Astrocyte (in vitro differentiated cells and primary cell): ENCODE data around the gene CCSER1. TPM values are rescaled to one million over a fixed set of nuclear protein-coding genes. Genes with fewer than 3 reads are reported as not detected.
A peak's percentile ranks its signal among the peaks of the same experiment; 100 is the strongest.

Experiments used
- DNase-seq: peaks from one replicate; pipeline ENCODE4 v3.0.0-alpha.2; 2010; ENCODE audit warnings: low read depth
- FAIRE-seq: peaks from 2 replicates; lab custom pipeline; 2011; peaks lifted over from hg19 to GRCh38; lab: Jason Lieb, UNC
- H2AFZ ChIP-seq: 2 replicates; pipeline ENCODE4 v1.6.0; 2012; ENCODE audit warnings: low read depth, low read length, inconsistent platforms
- H3K27ac ChIP-seq: 2 replicates; pipeline ENCODE4 v1.5.1; 2011; ENCODE audit warnings: low read depth, low read length, inconsistent platforms
- H3K27me3 ChIP-seq: 2 replicates; pipeline ENCODE4 v1.6.0; 2011; ENCODE audit warnings: low read length, inconsistent platforms; ENCODE audit not compliant: insufficient read depth
- H3K36me3 ChIP-seq: 2 replicates; pipeline ENCODE4 v1.5.1; 2011; ENCODE audit warnings: low read length, inconsistent platforms; ENCODE audit not compliant: insufficient read depth
- H3K4me1 ChIP-seq: 2 replicates; pipeline ENCODE4 v1.5.1; 2011; ENCODE audit warnings: low read length, inconsistent platforms; ENCODE audit not compliant: insufficient read depth
- H3K4me2 ChIP-seq: 2 replicates; pipeline ENCODE4 v1.6.0; 2012; ENCODE audit warnings: low read length, inconsistent platforms
- H3K4me3 ChIP-seq: 2 replicates; pipeline ENCODE4 v1.5.1; 2011; ENCODE audit warnings: low read depth, mild to moderate bottlenecking, low read length, inconsistent platforms; ENCODE audit not compliant: insufficient read depth
- H3K79me2 ChIP-seq: 2 replicates; pipeline ENCODE4 v1.6.0; 2012; ENCODE audit warnings: mild to moderate bottlenecking, low read length, inconsistent platforms; ENCODE audit not compliant: insufficient read depth
- H3K9ac ChIP-seq: 2 replicates; pipeline ENCODE4 v1.6.0; 2012; ENCODE audit warnings: mild to moderate bottlenecking, low read length, inconsistent platforms
- H3K9me3 ChIP-seq: 2 replicates; pipeline ENCODE4 v1.5.1; 2012; ENCODE audit warnings: low read depth, mild to moderate bottlenecking, low read length, inconsistent platforms; ENCODE audit not compliant: insufficient read depth
- H4K20me1 ChIP-seq: 2 replicates; pipeline ENCODE4 v1.6.0; 2012; ENCODE audit warnings: low read length, inconsistent platforms; ENCODE audit not compliant: insufficient read depth
- H3K27ac Mint-ChIP-seq: one replicate; pipeline ENCODE4 v1.8.0; 2021; ENCODE audit warnings: mild to moderate bottlenecking, mixed read lengths; ENCODE audit not compliant: unreplicated experiment
- H3K27me3 Mint-ChIP-seq: one replicate; pipeline ENCODE4 v1.8.0; 2021; ENCODE audit warnings: low read depth, mixed read lengths; ENCODE audit not compliant: unreplicated experiment
- H3K36me3 Mint-ChIP-seq: one replicate; pipeline ENCODE4 v1.8.0; 2021; ENCODE audit warnings: low read depth, mixed read lengths; ENCODE audit not compliant: unreplicated experiment
- H3K4me1 Mint-ChIP-seq: one replicate; pipeline ENCODE4 v1.8.0; 2021; ENCODE audit warnings: low read depth, mixed read lengths; ENCODE audit not compliant: unreplicated experiment
- H3K4me3 Mint-ChIP-seq: one replicate; pipeline ENCODE4 v1.8.0; 2021; ENCODE audit warnings: mild to moderate bottlenecking, moderate library complexity, mixed read lengths; ENCODE audit not compliant: unreplicated experiment
- H3K9me3 Mint-ChIP-seq: one replicate; pipeline ENCODE4 v1.8.0; 2021; ENCODE audit warnings: mild to moderate bottlenecking, mixed read lengths; ENCODE audit not compliant: unreplicated experiment
- EZH2 ChIP-seq: IDR thresholded peaks from 2 replicates; pipeline ENCODE4 v1.6.1; 2012; ENCODE audit warnings: mild to moderate bottlenecking, low read length, inconsistent platforms; ENCODE audit not compliant: insufficient read depth
- total RNA-seq: library from RNA; stranded (reverse); gene quantifications from 2 replicates; pipeline ENCODE4 v1.2.1, GENCODE V29; 2021
- TF ChIP-seq, protein P1 (sequence below): IDR thresholded peaks from 2 replicates; pipeline ENCODE4 v1.5.1; 2011; ENCODE audit warnings: low read depth, mild to moderate bottlenecking, inconsistent platforms, low read length, moderate library complexity; ENCODE audit not compliant: insufficient read depth

Gene CCSER1
- total RNA-seq, 1 donor from 2014 or later = 2.2 TPM

DNA sequence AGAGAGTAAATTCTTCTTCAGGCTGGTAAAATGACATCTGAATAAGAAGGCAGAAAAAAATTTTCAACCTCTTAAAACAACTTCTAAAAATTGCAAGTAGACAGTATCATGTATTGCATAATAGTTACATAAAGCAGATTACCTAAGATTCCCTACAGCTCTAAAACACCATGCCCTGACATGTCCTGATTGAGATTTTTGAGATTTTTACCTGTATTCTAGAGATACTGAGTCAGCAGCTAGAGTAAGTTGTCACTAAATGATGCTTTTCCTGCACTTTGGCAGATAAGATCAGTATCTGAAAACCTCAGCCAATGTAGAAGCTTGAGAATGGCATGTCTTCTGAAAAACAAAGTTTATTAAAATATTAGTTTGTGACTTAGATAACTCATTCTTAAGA, 713.6 kb downstream of the CCSER1 start:
- FAIRE-seq = no peak

DNA sequence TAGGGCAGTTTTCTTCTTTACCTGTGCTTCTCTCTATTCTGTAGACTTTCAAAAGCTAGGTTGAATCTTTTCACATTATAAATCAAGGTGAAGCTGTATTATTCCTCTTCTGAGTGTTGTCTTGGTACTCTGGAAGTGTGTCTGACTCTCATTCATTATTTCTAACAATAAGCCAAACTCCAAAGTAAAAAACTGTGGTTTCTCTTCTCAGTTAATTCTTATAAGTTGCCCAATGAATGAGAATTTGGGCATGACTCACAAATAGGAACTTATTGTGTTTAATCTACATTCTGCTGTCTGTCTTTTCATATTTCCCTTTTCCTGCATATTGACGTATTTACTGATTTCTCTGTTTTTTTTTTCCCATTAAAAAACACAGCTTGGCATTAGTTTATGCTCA, 714.5 kb downstream of the CCSER1 start:
- Histone ChIP-seq H3K27ac (no peak overlapping the region), H3K4me2 (no peak overlapping the region), H3K4me3 (no peak overlapping the region), H3K79me2 (no peaks in the 10 kb centered on the region), H3K9me3 (no peaks in the 10 kb centered on the region), H3K9ac (no peak overlapping the region), H3K36me3 (no peaks in the 10 kb centered on the region), H3K4me1 (no peaks in the 10 kb centered on the region), H4K20me1 (no peaks in the 10 kb centered on the region), H2AFZ (no peak overlapping the region), H3K27me3 (no peaks in the 10 kb centered on the region)
- H3K4me3 Mint-ChIP-seq = no peak overlapping the region
- peak; percentile 23 for DNase-seq
- H3K9me3 Mint-ChIP-seq = no peaks in the 10 kb centered on the region
- peaks cover 30% of the 10 kb centered on the region for H3K4me1 Mint-ChIP-seq
- no peak overlapping the region for H3K27ac Mint-ChIP-seq
- H3K27me3 Mint-ChIP-seq = no peaks in the 10 kb centered on the region
- no peaks in the 10 kb centered on the region for H3K36me3 Mint-ChIP-seq
- TF ChIP-seq, protein P1, sequence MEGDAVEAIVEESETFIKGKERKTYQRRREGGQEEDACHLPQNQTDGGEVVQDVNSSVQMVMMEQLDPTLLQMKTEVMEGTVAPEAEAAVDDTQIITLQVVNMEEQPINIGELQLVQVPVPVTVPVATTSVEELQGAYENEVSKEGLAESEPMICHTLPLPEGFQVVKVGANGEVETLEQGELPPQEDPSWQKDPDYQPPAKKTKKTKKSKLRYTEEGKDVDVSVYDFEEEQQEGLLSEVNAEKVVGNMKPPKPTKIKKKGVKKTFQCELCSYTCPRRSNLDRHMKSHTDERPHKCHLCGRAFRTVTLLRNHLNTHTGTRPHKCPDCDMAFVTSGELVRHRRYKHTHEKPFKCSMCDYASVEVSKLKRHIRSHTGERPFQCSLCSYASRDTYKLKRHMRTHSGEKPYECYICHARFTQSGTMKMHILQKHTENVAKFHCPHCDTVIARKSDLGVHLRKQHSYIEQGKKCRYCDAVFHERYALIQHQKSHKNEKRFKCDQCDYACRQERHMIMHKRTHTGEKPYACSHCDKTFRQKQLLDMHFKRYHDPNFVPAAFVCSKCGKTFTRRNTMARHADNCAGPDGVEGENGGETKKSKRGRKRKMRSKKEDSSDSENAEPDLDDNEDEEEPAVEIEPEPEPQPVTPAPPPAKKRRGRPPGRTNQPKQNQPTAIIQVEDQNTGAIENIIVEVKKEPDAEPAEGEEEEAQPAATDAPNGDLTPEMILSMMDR = no peak
- no peak for TF ChIP-seq EZH2
- FAIRE-seq = no peak

More for the DNA sequence above, 713.6 kb downstream of the CCSER1 start:
- Mint-ChIP-seq H3K4me3 (no peak overlapping the region), H3K36me3 (no peaks in the 10 kb centered on the region), H3K27ac (no peak overlapping the region), H3K9me3 (no peaks in the 10 kb centered on the region), H3K4me1 (peaks cover 29% of the 10 kb centered on the region), H3K27me3 (no peaks in the 10 kb centered on the region)
- H3K9me3 ChIP-seq = no peaks in the 10 kb centered on the region
- no peak overlapping the region for H3K27ac ChIP-seq
- DNase-seq = no peak
- H2AFZ ChIP-seq = no peak overlapping the region
- TF ChIP-seq, protein P1 = no peak
- no peak for TF ChIP-seq EZH2
- H4K20me1 ChIP-seq = no peaks in the 10 kb centered on the region
- H3K4me1 ChIP-seq = no peaks in the 10 kb centered on the region
- no peak overlapping the region for H3K9ac ChIP-seq
- H3K4me2 ChIP-seq = no peak overlapping the region
- no peaks in the 10 kb centered on the region for H3K79me2 ChIP-seq
- no peaks in the 10 kb centered on the region for H3K27me3 ChIP-seq
- no peaks in the 10 kb centered on the region for H3K36me3 ChIP-seq
- no peak overlapping the region for H3K4me3 ChIP-seq

DNA sequence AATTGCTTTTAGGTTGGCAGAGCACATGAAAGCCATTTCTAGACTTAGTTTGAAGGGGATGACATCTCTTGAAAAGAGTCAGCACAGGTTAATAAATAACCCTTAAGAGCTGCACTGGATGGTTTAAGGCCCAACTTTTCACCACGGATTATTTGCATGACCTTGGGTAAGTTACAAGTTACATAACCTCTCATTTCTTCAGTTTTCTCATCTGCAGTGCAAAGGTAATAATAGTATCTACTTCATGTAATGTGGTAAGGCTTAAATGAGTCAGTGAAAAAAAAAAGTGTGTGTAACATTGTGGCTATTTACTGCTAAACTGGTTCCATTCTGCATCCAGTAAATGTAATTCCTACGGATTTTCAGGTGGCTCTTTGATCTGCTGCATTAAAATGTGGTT, 715.8 kb downstream of the CCSER1 start:
- H2AFZ ChIP-seq = no peak overlapping the region
- H3K4me1 ChIP-seq = no peaks in the 10 kb centered on the region
- H3K9me3 Mint-ChIP-seq = no peaks in the 10 kb centered on the region
- no peak overlapping the region for H3K27ac ChIP-seq
- no peak overlapping the region for H3K9ac ChIP-seq
- peaks cover 30% of the 10 kb centered on the region for H3K4me1 Mint-ChIP-seq
- no peak overlapping the region for H3K4me3 ChIP-seq
- H3K9me3 ChIP-seq = no peaks in the 10 kb centered on the region
- no peaks in the 10 kb centered on the region for H3K27me3 Mint-ChIP-seq
- H3K36me3 Mint-ChIP-seq = no peaks in the 10 kb centered on the region
- no peaks in the 10 kb centered on the region for H4K20me1 ChIP-seq
- H3K27me3 ChIP-seq = no peaks in the 10 kb centered on the region
- H3K79me2 ChIP-seq = no peaks in the 10 kb centered on the region
- H3K4me3 Mint-ChIP-seq = no peak overlapping the region
- H3K27ac Mint-ChIP-seq = no peak overlapping the region
- TF ChIP-seq, protein P1 = no peak
- no peak for TF ChIP-seq EZH2
- H3K4me2 ChIP-seq = no peak overlapping the region
- no peak for DNase-seq
- FAIRE-seq = no peak
- H3K36me3 ChIP-seq = no peaks in the 10 kb centered on the region
